Right lobe of liver (tissue), 6 donors: Measurements from ENCODE around the gene TMEM175. TPM values are rescaled to one million over a fixed set of nuclear protein-coding genes. Genes with fewer than 3 reads are reported as not detected.

Source experiments
- ATAC-seq, 4 donors: fragments of 200-7000 bp; cut with Tn5 transposase; one replicate each; pipeline ENCODE4 v1.9.1; 2020; ENCODE audit warnings: mild to moderate bottlenecking in 4 of 4, moderate library complexity in 4 of 4
- DNase-seq, 3 donors: peaks; one replicate each; pipeline ENCODE4 v3.0.0-alpha.2; 2020
- H3K27ac ChIP-seq, 3 donors: fragments of 200-600 bp; one replicate each; pipeline ENCODE4 v1.8.0; 2022
- H3K27me3 ChIP-seq, 2 donors: fragments of 200-600 bp; one replicate each; pipeline ENCODE4 v1.8.0; 2022
- H3K36me3 ChIP-seq, 4 donors: fragments of 200-600 bp; sonication (generic) in 1 of 4; one replicate each; pipeline versions ENCODE4 v1.5.1 to v1.8.0; 2017 to 2022; ENCODE audit warnings: control low read depth in 1 of 4
- H3K4me1 ChIP-seq, 4 donors: fragments of 200-600 bp; sonication (generic) in 1 of 4; one replicate each; pipeline versions ENCODE4 v1.5.1 to v1.8.0; 2017 to 2022; ENCODE audit warnings: control low read depth in 1 of 4
- H3K4me3 ChIP-seq, 3 donors: fragments of 200-600 bp; one replicate each; pipeline ENCODE4 v1.8.0; 2022
- H3K9me3 ChIP-seq, 4 donors: fragments of 200-600 bp; sonication (generic) in 1 of 4; one replicate each; pipeline versions ENCODE4 v1.5.1 to v1.8.0; 2017 to 2022; ENCODE audit warnings: control low read depth in 1 of 4
- CTCF ChIP-seq, 4 donors: fragments of 200-600 bp in 3 of 4; fragments of 450-650 bp in 1 of 4; IDR thresholded peaks; one replicate each; pipeline versions ENCODE4 v1.5.1 to v1.8.0; 2016 to 2022; ENCODE audit warnings: antibody characterized with exemption in 4 of 4, mild to moderate bottlenecking in 2 of 4
- POLR2A ChIP-seq: fragments of 450-650 bp; IDR thresholded peaks from one replicate; pipeline ENCODE4 v1.6.1; 2017; ENCODE audit warnings: antibody characterized with exemption, mild to moderate bottlenecking
- WGBS: methylation state at CpG from one replicate; pipeline ENCODE4 v1.1.6; 2018; ENCODE audit warnings: low coverage, low lambda C conversion rate; ENCODE audit not compliant: insufficient coverage; ENCODE audit errors: missing lambda C conversion rate; 5-methylcytosine and 5-hydroxymethylcytosine counted together
- intact Hi-C, 2 donors: fragments of 100-400 bp; cut with DNase I; formaldehyde crosslinking; loops; one replicate each; pipeline versions ENCODE4 v1.11.2 to v1.14.1; 2022
- total RNA-seq, 6 experiments: library from RNA; depleted of rRNA in 2 of 6; stranded (reverse); fragments of >200 nt in 2 of 6; fragmentation: NEBNext Ultra II Directional in 3 of 6; extraction: Animal tissue kit (Norgen Biotek cat#: 25700) in 3 of 6; gene quantifications; one replicate each; pipeline versions ENCODE4 v1.1.0 to v1.2.4, GENCODE V29; 2016 to 2023
- donor health status: DM: no; HTN: yes; CAD: no.
- donor health status: DM: no; HTN: no; CAD: no.
- donor health status: DM: no; HTN: no; CAD: no.
- donor health status: DM: no; HTN: yes; CAD: no.
- donor health status: DM: no; HTN: yes; CAD: no.

TMEM175 gene
- total RNA-seq, 6 experiments from 2014 or later, result 22.0 to 31.8 (median 23.6) TPM

- H3K27ac ChIP-seq, result no peak overlapping the region
- 95% methylated on average over 8 of the region's 20 CpGs for WGBS
- TF ChIP-seq CTCF (IDR thresholded peaks at IDR 0.05) (no peak), POLR2A (no peak)
Observed at GRCh38 chr4:906339-907102, 25.7 kb upstream of the TMEM175 start.

GRCh38 chr4:907103-907400 is 25.2 kb upstream of the TMEM175 start:
- peak in 1 of 3 donors; percentile 31 for DNase-seq
- H3K36me3 ChIP-seq, result peaks cover 0 to 12% (median 3%) of the 10 kb centered on the region in 4 donors
- ATAC-seq, result no peak
- no peaks in the 10 kb centered on the region for H3K27me3 ChIP-seq
- no peak overlapping the region for H3K27ac ChIP-seq
- no peak for TF ChIP-seq CTCF (IDR thresholded peaks at IDR 0.05)
- TF ChIP-seq POLR2A, result no peak
- no peak overlapping the region for H3K4me3 ChIP-seq
- H3K4me1 ChIP-seq, result no peaks in the 10 kb centered on the region
- no peaks in the 10 kb centered on the region for H3K9me3 ChIP-seq
- 86% methylated on average over 1 of the region's 7 CpGs for WGBS
- intact Hi-C loops, result no loop called here

More at GRCh38 chr4:906339-907102, 25.7 kb upstream of the TMEM175 start:
- Histone ChIP-seq H3K4me1 (no peaks in the 10 kb centered on the region), H3K9me3 (no peaks in the 10 kb centered on the region), H3K4me3 (no peak overlapping the region), H3K36me3 (peaks cover 0 to 8% (median 3%) of the 10 kb centered on the region in 4 donors), H3K27me3 (no peaks in the 10 kb centered on the region)
- ATAC-seq (no peak), DNase-seq (peak in 1 of 3 donors; percentile 31)
- intact Hi-C loops, result no loop called here

GRCh38 chr4:907691-908425 is 24.4 kb upstream of the TMEM175 start:
- Histone ChIP-seq H3K27me3 (no peaks in the 10 kb centered on the region), H3K27ac (no peak overlapping the region), H3K36me3 (peaks cover 0 to 18% (median 3%) of the 10 kb centered on the region in 4 donors), H3K4me1 (no peaks in the 10 kb centered on the region), H3K4me3 (no peak overlapping the region), H3K9me3 (no peaks in the 10 kb centered on the region)
- DNase-seq (peak in 1 of 3 donors; percentile 42), ATAC-seq (peak; percentile 53 to 61 (median 54))
- 69% methylated on average over 14 of the region's 35 CpGs for WGBS
- no peak for TF ChIP-seq CTCF (IDR thresholded peaks at IDR 0.05)
- no peak for TF ChIP-seq POLR2A
- intact Hi-C loops, result no loop called here

- intact Hi-C loops, result no loop called here
- H3K4me1 ChIP-seq, result no peaks in the 10 kb centered on the region
- peaks cover 0 to 20% (median 3%) of the 10 kb centered on the region in 4 donors for H3K36me3 ChIP-seq
- no peak overlapping the region for H3K4me3 ChIP-seq
- no peaks in the 10 kb centered on the region for H3K9me3 ChIP-seq
- TF ChIP-seq POLR2A (no peak), CTCF (IDR thresholded peaks at IDR 0.05) (no peak)
- WGBS, result 96% methylated on average over 19 of the region's 26 CpGs
- H3K27ac ChIP-seq, result no peak overlapping the region
- ATAC-seq, result no peak
- H3K27me3 ChIP-seq, result no peaks in the 10 kb centered on the region
- DNase-seq, result peak in 1 of 3 donors; percentile 40
Observed at GRCh38 chr4:909131-909571, 23.1 kb upstream of the TMEM175 start.
